ENCODE data around the gene BMERB1.

- TF ChIP-seq POLR2A (IDR thresholded peaks at IDR 0.05; ENCODE audit: low read depth, low read length) (no peak), POU2F2 (IDR thresholded peaks at IDR 0.05; ENCODE audit: low read depth, low read length) (no peak), PAX5 (IDR thresholded peaks at IDR 0.05; ENCODE audit: insufficient read depth, low read length, severe bottlenecking) (no peak), TAF1 (IDR thresholded peaks at IDR 0.05; ENCODE audit: low read depth, low read length) (no peak), POLR2AphosphoS5 (IDR thresholded peaks at IDR 0.05; ENCODE audit: low read depth, low read length) (no peak), SPI1 (IDR thresholded peaks at IDR 0.05; ENCODE audit: low read depth, low read length) (no peak)
These were observed 172.3 kb downstream of the BMERB1 start for GRCh38 chr16:15606518-15607220.

All from GM12891 (cell line).